Measurements from ENCODE around the gene ATF7IP.

The ATF7IP gene

DNA sequence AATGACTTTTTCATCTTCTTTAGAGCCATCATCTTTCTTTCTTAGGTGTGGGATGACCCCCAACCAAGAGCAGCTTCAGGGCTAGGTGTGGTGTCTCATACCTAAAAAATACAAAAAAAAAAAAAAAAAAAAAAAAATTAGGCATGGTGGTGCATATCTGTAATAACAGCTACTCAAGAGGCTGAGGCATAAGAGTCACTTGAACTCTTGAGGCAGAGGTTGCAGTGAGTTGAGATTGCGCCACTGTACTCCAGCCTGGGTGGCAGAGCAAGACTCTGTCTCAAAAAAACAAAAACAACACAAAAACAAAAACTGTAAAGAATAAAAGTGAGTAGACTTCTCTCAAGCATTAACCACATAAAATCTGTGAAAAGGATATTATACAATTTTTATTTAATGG lies 8.0 kb upstream of the ATF7IP start:
- FAIRE-seq: no peak
- DNase-seq (ENCODE audit: insufficient read length, low spot score): no peak
- TF ChIP-seq, protein P1, sequence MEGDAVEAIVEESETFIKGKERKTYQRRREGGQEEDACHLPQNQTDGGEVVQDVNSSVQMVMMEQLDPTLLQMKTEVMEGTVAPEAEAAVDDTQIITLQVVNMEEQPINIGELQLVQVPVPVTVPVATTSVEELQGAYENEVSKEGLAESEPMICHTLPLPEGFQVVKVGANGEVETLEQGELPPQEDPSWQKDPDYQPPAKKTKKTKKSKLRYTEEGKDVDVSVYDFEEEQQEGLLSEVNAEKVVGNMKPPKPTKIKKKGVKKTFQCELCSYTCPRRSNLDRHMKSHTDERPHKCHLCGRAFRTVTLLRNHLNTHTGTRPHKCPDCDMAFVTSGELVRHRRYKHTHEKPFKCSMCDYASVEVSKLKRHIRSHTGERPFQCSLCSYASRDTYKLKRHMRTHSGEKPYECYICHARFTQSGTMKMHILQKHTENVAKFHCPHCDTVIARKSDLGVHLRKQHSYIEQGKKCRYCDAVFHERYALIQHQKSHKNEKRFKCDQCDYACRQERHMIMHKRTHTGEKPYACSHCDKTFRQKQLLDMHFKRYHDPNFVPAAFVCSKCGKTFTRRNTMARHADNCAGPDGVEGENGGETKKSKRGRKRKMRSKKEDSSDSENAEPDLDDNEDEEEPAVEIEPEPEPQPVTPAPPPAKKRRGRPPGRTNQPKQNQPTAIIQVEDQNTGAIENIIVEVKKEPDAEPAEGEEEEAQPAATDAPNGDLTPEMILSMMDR (IDR thresholded peaks at IDR 0.05; ENCODE audit: insufficient read depth, missing control alignments): no peak

DNA sequence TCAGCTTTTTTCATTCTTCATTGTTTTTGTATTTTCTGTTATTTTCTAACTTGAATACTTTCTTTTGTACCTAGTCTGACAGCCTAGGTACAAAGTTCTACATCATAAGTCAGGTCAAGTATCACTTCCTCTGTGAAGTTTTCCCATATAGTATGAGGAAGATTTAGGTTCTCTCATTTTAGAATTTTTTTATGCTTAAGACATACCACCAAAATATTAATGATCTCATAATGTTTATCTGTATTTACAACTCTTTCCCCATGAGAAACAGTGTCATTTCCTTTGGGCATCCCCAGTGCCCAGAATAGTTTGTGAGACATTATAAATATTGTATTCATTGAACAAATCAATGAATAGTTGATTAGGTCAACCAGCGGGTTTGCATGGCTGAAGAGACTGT lies 3.1 kb upstream of the ATF7IP start:
- FAIRE-seq: no peak
- TF ChIP-seq, protein P1 (IDR thresholded peaks at IDR 0.05; ENCODE audit: insufficient read depth, missing control alignments): no peak
- DNase-seq (ENCODE audit: insufficient read length, low spot score): no peak

DNA sequence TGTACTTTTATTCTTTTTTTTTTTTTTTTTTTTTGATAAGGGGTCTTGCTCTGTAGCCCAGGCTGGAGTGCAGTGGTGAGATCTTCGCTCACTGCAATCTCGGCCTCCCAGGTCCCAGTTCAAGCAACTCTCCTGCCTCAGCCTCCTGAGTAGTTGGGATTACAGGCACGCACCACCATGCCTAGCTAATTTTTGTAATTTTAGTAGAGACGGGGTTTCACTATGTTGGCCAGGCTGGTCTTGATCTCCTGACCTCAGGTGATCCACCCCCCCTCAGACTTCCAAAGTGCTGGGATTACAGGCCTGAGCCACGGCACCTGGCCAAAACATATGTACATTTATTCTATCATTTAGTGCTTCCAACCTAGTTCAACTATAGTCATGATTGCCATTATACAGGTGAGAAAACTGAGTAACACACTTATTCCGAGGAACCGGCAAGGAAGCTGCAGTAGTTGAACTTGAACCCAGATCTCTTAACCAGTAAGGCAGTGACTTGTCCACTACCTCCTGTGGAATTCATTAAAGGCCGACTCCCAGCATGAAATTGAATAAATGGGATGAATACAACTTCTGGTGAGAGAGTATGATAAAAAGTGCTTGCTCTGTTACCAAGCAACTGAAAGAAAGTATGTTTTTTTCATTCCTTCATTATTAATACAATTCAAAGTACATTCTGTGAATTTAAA lies 755 bp upstream of the ATF7IP start:
- TF ChIP-seq, protein P1 (IDR thresholded peaks at IDR 0.05; ENCODE audit: insufficient read depth, missing control alignments): no peak
- DNase-seq (ENCODE audit: insufficient read length, low spot score) (no peak), FAIRE-seq (no peak)

DNA sequence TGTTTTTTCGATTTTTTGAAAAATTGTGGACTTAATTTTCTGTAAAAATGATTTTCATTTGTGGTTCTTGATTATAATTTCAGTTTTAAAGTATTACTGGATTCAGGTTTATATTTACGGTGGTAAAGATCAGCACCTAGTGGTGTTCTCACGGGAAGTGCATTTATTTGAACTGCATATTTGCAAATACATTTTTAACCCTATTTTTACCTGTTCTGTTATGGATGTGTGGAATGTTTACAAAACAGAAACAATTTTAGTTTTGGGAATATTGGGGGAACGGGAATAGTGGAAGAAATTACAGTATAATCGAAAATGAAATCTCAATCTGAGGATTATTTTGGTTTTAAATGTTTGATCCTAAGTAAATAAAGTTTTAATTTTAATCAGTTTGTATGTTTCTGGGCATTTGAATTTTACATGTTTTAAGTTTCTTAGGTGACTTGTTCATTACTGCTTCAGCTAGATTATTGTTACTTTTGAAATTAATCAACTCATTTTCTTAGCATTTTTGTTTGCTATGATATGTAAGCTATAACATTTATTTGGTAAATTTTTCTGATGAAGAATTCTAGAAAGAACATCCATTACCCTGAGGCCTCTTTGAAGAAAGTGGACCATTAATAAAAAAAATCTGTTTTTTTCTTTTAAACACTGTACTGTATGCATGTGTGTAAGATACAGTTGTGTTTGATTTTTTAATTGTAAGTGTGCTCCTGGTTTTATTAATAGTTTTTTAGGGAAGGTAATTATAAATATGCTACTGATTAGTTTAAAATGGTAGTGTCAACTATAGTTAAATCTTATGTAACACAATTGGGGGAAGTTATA lies 942 bp downstream of the ATF7IP start:
- TF ChIP-seq, protein P1 (IDR thresholded peaks at IDR 0.05; ENCODE audit: insufficient read depth, missing control alignments): peak; percentile 67
- no peak for FAIRE-seq
- DNase-seq (ENCODE audit: insufficient read length, low spot score): no peak

DNA sequence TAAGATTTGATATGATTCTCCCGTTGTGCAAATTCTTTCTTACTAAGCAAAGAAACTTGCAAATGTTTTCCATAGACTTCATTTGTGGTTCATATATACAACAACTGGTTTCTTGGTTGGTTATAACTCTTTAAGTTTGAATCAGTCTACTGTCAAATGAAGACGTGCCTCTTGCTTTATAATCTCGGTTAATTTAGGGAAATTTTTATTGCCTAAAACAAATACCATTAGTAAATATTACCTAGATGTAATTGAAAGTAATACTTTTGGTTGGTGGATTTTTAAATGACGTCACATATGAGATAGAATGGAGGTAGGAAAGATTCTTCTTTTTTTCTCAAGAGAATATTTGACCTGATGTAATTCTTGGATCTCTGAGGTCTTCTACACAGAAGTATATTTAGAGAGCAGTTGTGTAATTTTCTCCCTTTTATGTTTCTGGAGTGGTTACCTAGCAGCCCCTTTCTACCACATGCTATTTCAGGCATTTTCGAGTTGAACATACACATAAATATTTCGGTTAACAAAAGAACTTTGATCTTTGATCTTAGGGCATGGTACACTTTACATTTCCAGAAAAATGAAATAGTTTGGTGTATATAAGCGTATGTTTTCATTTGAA lies 1.7 kb downstream of the ATF7IP start:
- no peak for FAIRE-seq
- DNase-seq (ENCODE audit: insufficient read length, low spot score): no peak
- TF ChIP-seq, protein P1 (IDR thresholded peaks at IDR 0.05; ENCODE audit: insufficient read depth, missing control alignments): no peak

DNA sequence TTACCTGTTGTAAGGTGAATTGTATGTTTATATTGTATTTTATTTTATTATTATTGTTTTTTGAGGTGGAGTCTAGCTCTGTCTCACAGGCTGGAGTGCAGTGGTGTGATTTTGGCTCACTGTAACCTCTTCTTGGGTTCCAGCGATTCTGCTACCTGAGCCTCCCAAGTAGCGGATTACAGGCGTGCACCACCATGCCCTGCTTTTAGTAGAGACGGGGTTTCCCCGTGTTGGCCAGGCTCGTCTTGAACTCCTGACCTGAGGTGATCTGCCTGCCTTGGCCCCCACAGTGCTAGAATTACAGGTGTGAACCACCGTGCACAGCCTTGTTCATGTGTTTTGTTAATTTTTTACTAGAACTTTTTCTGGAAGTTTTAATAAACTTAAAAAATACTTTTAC lies 3.8 kb downstream of the ATF7IP start:
- no peak for FAIRE-seq
- no peak for DNase-seq (ENCODE audit: insufficient read length, low spot score)

More for the DNA sequence above, 3.8 kb downstream of the ATF7IP start:
- TF ChIP-seq, protein P1 (IDR thresholded peaks at IDR 0.05; ENCODE audit: insufficient read depth, missing control alignments): no peak

Measured in D721Med (cell line).